DMS153 treated with DMSO at 0.1 percent for 48 hours (cell line): Measurements from ENCODE around the gene KCNH3.
"Not testable (repeated sequence)": the region's sequence is repeated elsewhere in the genome, so short reads cannot be mapped to it uniquely, and the experiment has no call there.

ENCODE experiments used
- DNase-seq: peaks from one replicate; lab custom pipeline; 2025; ENCODE audit not compliant: unreplicated experiment; lab: John Stamatoyannopoulos, UW

KCNH3 gene

GRCh38 chr12:49584591-49584990 is 45.8 kb downstream of the KCNH3 start:
- DNase-seq, result no peak

- DNase-seq, result no peak
Observed at GRCh38 chr12:49585477-49586459, 46.9 kb downstream of the KCNH3 start.

GRCh38 chr12:49587174-49587908 is 48.5 kb downstream of the KCNH3 start:
- no peak for DNase-seq

- no peak for DNase-seq
Observed at GRCh38 chr12:49588281-49588680, 49.5 kb downstream of the KCNH3 start.

- no peak for DNase-seq
Observed at GRCh38 chr12:49588721-49589516, 50.1 kb downstream of the KCNH3 start.

- no peak for DNase-seq
Observed at GRCh38 chr12:49598527-49598926, 59.7 kb downstream of the KCNH3 start.

GRCh38 chr12:49599961-49600360 is 61.1 kb downstream of the KCNH3 start:
- no peak for DNase-seq

GRCh38 chr12:49603721-49604120 is 64.9 kb downstream of the KCNH3 start:
- no peak for DNase-seq

- no peak for DNase-seq
Observed at GRCh38 chr12:49604856-49605255, 66.0 kb downstream of the KCNH3 start.

GRCh38 chr12:49605539-49605938 is 66.7 kb downstream of the KCNH3 start, which contains the start of gene FAM186B:
Gene FAM186B (minus strand): TSS chr12:49605639. CDS start chr12:49605477, 162 bp downstream.
- not testable (repeated sequence) for DNase-seq
